ENCODE data around the gene DNAH6. TPM values are rescaled to one million over a fixed set of nuclear protein-coding genes. Genes with fewer than 3 reads are reported as not detected.

Gene DNAH6
- total RNA-seq, 1 donor from 2014 or later, result not detected

GRCh38 chr2:84646514-84646913, 130.2 kb downstream of the DNAH6 start:
- Mint-ChIP-seq H3K4me1 (ENCODE audit: unreplicated experiment) (no peaks in the 10 kb centered on the region), H3K27ac (ENCODE audit: unreplicated experiment) (no peak overlapping the region), H3K27me3 (ENCODE audit: unreplicated experiment) (peaks cover 13% of the 10 kb centered on the region), H3K9me3 (ENCODE audit: unreplicated experiment) (no peaks in the 10 kb centered on the region), H3K4me3 (ENCODE audit: unreplicated experiment) (no peak overlapping the region), H3K36me3 (ENCODE audit: unreplicated experiment) (no peaks in the 10 kb centered on the region)
- TF ChIP-seq CTCF (IDR thresholded peaks at IDR 0.05), result no peak
- no peak for DNase-seq (ENCODE audit: extremely low spot score, unreplicated experiment)

GRCh38 chr2:84647267-84647666, 131.0 kb downstream of the DNAH6 start:
- no peaks in the 10 kb centered on the region for H3K4me1 Mint-ChIP-seq (ENCODE audit: unreplicated experiment)
- no peak for DNase-seq (ENCODE audit: extremely low spot score, unreplicated experiment)
- H3K27ac Mint-ChIP-seq (ENCODE audit: unreplicated experiment), result no peak overlapping the region
- TF ChIP-seq CTCF (IDR thresholded peaks at IDR 0.05), result no peak
- no peak overlapping the region for H3K4me3 Mint-ChIP-seq (ENCODE audit: unreplicated experiment)
- H3K9me3 Mint-ChIP-seq (ENCODE audit: unreplicated experiment), result no peaks in the 10 kb centered on the region
- H3K36me3 Mint-ChIP-seq (ENCODE audit: unreplicated experiment), result no peaks in the 10 kb centered on the region
- peaks cover 17% of the 10 kb centered on the region for H3K27me3 Mint-ChIP-seq (ENCODE audit: unreplicated experiment)

GRCh38 chr2:84649058-84649457, 132.8 kb downstream of the DNAH6 start:
- no peak for TF ChIP-seq CTCF (IDR thresholded peaks at IDR 0.05)
- H3K4me3 Mint-ChIP-seq (ENCODE audit: unreplicated experiment), result no peak overlapping the region
- no peaks in the 10 kb centered on the region for H3K4me1 Mint-ChIP-seq (ENCODE audit: unreplicated experiment)
- peaks cover 16% of the 10 kb centered on the region for H3K27me3 Mint-ChIP-seq (ENCODE audit: unreplicated experiment)
- no peaks in the 10 kb centered on the region for H3K36me3 Mint-ChIP-seq (ENCODE audit: unreplicated experiment)
- no peaks in the 10 kb centered on the region for H3K9me3 Mint-ChIP-seq (ENCODE audit: unreplicated experiment)
- H3K27ac Mint-ChIP-seq (ENCODE audit: unreplicated experiment), result no peak overlapping the region
- DNase-seq (ENCODE audit: extremely low spot score, unreplicated experiment), result no peak

- no peak for TF ChIP-seq CTCF (IDR thresholded peaks at IDR 0.05)
- Mint-ChIP-seq H3K4me3 (ENCODE audit: unreplicated experiment) (no peak overlapping the region), H3K4me1 (ENCODE audit: unreplicated experiment) (no peaks in the 10 kb centered on the region), H3K36me3 (ENCODE audit: unreplicated experiment) (no peaks in the 10 kb centered on the region), H3K27ac (ENCODE audit: unreplicated experiment) (no peak overlapping the region), H3K9me3 (ENCODE audit: unreplicated experiment) (no peaks in the 10 kb centered on the region), H3K27me3 (ENCODE audit: unreplicated experiment) (peaks cover 16% of the 10 kb centered on the region)
- no peak for DNase-seq (ENCODE audit: extremely low spot score, unreplicated experiment)
These were observed 133.3 kb downstream of the DNAH6 start for GRCh38 chr2:84649487-84650142.

- no peaks in the 10 kb centered on the region for H3K36me3 Mint-ChIP-seq (ENCODE audit: unreplicated experiment)
- DNase-seq (ENCODE audit: extremely low spot score, unreplicated experiment), result no peak
- no peak overlapping the region for H3K27ac Mint-ChIP-seq (ENCODE audit: unreplicated experiment)
- H3K4me1 Mint-ChIP-seq (ENCODE audit: unreplicated experiment), result no peaks in the 10 kb centered on the region
- no peak overlapping the region for H3K4me3 Mint-ChIP-seq (ENCODE audit: unreplicated experiment)
- TF ChIP-seq CTCF (IDR thresholded peaks at IDR 0.05), result no peak
- H3K27me3 Mint-ChIP-seq (ENCODE audit: unreplicated experiment), result peaks cover 37% of the 10 kb centered on the region
- no peaks in the 10 kb centered on the region for H3K9me3 Mint-ChIP-seq (ENCODE audit: unreplicated experiment)
These were observed 136.1 kb downstream of the DNAH6 start for GRCh38 chr2:84652431-84652830.
